ENCODE data around the gene TAT.

GRCh38 chr16:71610447-71610846, 33.6 kb upstream of the TAT start:
- TF ChIP-seq GATA3 (IDR thresholded peaks at IDR 0.05; ENCODE audit: low read depth, low read length) (no peak), GATA2 (IDR thresholded peaks at IDR 0.05; ENCODE audit: low read depth, low read length) (no peak)

All from SH-SY5Y (cell line).